ENCODE data around the gene ATP23.

DNA sequence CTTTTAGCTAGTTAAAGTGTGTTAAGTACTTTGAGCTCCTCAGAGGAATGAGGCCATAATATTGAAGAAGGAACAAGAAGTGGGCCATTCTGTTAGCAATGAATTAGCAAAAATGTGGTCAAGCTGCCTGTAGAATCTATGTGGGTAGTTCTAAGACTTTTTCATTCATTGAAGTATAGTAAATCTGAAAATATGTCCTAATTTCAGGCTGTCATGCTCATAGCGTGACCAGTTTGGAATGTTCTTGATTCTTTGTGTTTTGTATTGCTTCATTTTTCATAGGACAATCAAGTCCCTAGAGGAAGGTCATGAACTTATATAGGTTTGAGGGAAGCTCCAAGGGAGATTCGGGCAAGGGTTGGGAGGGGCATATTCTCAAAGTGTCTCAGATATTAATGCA lies 11.4 kb downstream of the ATP23 start:
- no peak for TF ChIP-seq GATA2 (IDR thresholded peaks at IDR 0.05; ENCODE audit: low read depth, low read length)
- no peak for TF ChIP-seq GATA3 (IDR thresholded peaks at IDR 0.05; ENCODE audit: low read depth, low read length)

All from SH-SY5Y (cell line).